Activated CD8-positive, alpha-beta memory T cell treated with anti-CD3 and anti-CD28 coated beads for 24 hours (primary cell): ENCODE results near the gene FAM170B.
A peak's percentile ranks its signal among the peaks of the same experiment; 100 is the strongest.

Experiments used
- DNase-seq: peaks from one replicate; pipeline ENCODE4 v3.0.0-alpha.2; 2020

FAM170B gene

GRCh38 chr10:49119746-49120145 is 14.1 kb downstream of the FAM170B start:
- peak; percentile 5 for DNase-seq

- DNase-seq: peak; percentile 5
These were observed 15.3 kb downstream of the FAM170B start for GRCh38 chr10:49118430-49119074.

- peak; percentile 1 for DNase-seq
These were observed 16.3 kb downstream of the FAM170B start for GRCh38 chr10:49117376-49118070.

GRCh38 chr10:49116509-49117375 is 17.1 kb downstream of the FAM170B start:
- DNase-seq: peak; percentile 38

GRCh38 chr10:49115796-49116508 is 17.9 kb downstream of the FAM170B start:
- peak; percentile 41 for DNase-seq

- peak; percentile 50 for DNase-seq
These were observed 18.6 kb downstream of the FAM170B start, which contains the start of gene VSTM4 for GRCh38 chr10:49115015-49115795. Gene VSTM4 (minus strand): TSS chr10:49115522. CDS start chr10:49115485, 37 bp downstream.

- no peak for DNase-seq
These were observed 19.2 kb downstream of the FAM170B start for GRCh38 chr10:49114718-49115014.

GRCh38 chr10:49113741-49114141 is 20.1 kb downstream of the FAM170B start:
- peak; percentile 17 for DNase-seq

- DNase-seq: peak; percentile 11
These were observed 21.0 kb downstream of the FAM170B start for GRCh38 chr10:49112851-49113250.

GRCh38 chr10:49112098-49112497 is 21.7 kb downstream of the FAM170B start:
- DNase-seq: no peak

GRCh38 chr10:49111320-49111698 is 22.5 kb downstream of the FAM170B start:
- DNase-seq: no peak

GRCh38 chr10:49110684-49111319 is 23.0 kb downstream of the FAM170B start:
- no peak for DNase-seq

- DNase-seq: no peak
These were observed 24.0 kb downstream of the FAM170B start for GRCh38 chr10:49109669-49110340.

GRCh38 chr10:49108656-49109055 is 25.2 kb downstream of the FAM170B start:
- DNase-seq: no peak

GRCh38 chr10:49107887-49108267 is 25.9 kb downstream of the FAM170B start:
- no peak for DNase-seq

GRCh38 chr10:49107111-49107886 is 26.5 kb downstream of the FAM170B start:
- no peak for DNase-seq

GRCh38 chr10:49106451-49106850 is 27.4 kb downstream of the FAM170B start:
- DNase-seq: no peak

- DNase-seq: no peak
These were observed 28.7 kb downstream of the FAM170B start for GRCh38 chr10:49105076-49105475.

- no peak for DNase-seq
These were observed 29.5 kb downstream of the FAM170B start for GRCh38 chr10:49104323-49104722.

GRCh38 chr10:49103761-49104160 is 30.1 kb downstream of the FAM170B start:
- DNase-seq: no peak
